ENCODE data around the gene CCDC183. TPM values are rescaled to one million over a fixed set of nuclear protein-coding genes. Genes with fewer than 3 reads are reported as not detected.

Gene CCDC183
- total RNA-seq (1 to 10 TPM in 1 of 7 donors, under 1 TPM in 6; 0.44 to 1.6 (median 0.68) TPM), polyA plus RNA-seq (1 to 10 TPM in 1 of 3 donors, under 1 TPM in 2; 0.41 to 1.2 (median 0.99) TPM)
- long read RNA-seq, donor 1: 0 reads
- long read RNA-seq, donor 2: 0 reads

DNA sequence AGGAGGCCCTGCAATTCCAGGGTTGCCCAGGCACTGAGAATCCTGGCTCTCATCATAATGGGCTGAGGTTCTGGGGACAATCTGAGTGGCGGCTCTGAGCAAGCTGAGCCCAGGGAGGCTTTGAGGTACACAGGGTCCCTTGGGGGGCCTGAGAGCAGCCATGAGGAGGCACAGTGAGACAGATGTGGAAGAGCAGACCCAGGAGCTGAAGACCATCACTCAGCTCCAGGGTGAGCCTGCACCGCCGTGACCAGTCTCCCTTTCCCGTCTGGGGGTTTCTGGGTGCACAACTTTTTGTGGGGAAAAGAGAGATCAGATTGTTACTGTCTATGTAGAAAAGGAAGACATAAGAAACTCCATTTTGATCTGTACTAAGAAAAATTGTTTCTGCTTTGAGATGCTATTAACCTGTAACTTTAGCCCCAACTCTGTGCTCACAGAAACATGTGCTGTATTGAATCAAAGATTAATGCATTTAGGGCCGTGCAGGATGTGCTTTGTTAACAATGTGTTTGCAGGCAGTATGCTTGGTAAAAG, at the start of gene CCDC183:
Gene CCDC183, plus strand, starts transcription at position 101 of the 537 bp plus-strand sequence. Its CDS starts 60 bp downstream, at position 161.
- DNase-seq: no peak
- intact Hi-C loops (cut with DNase I; ENCODE audit: low total_unique reads): no loop called here
- Histone ChIP-seq H3K27me3 (replicated peaks in 1 of 7) (peaks cover 0 to 55% (median 29%) of the 10 kb centered on the region in 7 donors), H3K9me3 (no peaks in the 10 kb centered on the region), H3K4me3 (no peak within 1 kb of the TSS), H3K4me1 (peaks cover 24 to 80% (median 46%) of the 10 kb centered on the region in 6 donors), H3K27ac (no peak within 1 kb of the TSS), H3K36me3 (peaks cover 0 to 26% (median 4%) of the 10 kb centered on the region in 6 donors)
- 55 to 61% (median 58%) methylated on average over 4 to 5 of the region's 5 CpGs for WGBS, 5 donors
- TF ChIP-seq POLR2A (IDR thresholded peaks at IDR 0.05): no peak
- TF ChIP-seq, protein P1, sequence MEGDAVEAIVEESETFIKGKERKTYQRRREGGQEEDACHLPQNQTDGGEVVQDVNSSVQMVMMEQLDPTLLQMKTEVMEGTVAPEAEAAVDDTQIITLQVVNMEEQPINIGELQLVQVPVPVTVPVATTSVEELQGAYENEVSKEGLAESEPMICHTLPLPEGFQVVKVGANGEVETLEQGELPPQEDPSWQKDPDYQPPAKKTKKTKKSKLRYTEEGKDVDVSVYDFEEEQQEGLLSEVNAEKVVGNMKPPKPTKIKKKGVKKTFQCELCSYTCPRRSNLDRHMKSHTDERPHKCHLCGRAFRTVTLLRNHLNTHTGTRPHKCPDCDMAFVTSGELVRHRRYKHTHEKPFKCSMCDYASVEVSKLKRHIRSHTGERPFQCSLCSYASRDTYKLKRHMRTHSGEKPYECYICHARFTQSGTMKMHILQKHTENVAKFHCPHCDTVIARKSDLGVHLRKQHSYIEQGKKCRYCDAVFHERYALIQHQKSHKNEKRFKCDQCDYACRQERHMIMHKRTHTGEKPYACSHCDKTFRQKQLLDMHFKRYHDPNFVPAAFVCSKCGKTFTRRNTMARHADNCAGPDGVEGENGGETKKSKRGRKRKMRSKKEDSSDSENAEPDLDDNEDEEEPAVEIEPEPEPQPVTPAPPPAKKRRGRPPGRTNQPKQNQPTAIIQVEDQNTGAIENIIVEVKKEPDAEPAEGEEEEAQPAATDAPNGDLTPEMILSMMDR (IDR thresholded peaks at IDR 0.05 in 8 of 11, conservative IDR thresholded peaks at IDR 0.05 in 3 of 11): no peak
- TF ChIP-seq POLR2AphosphoS5 (IDR thresholded peaks at IDR 0.05): no peak

GRCh38 chr9:136746621-136747020, 49.5 kb upstream of the CCDC183 start:
- Histone ChIP-seq H3K27me3 (replicated peaks in 1 of 7) (peaks cover 0 to 35% (median 16%) of the 10 kb centered on the region in 7 donors), H3K4me3 (no peak overlapping the region), H3K36me3 (no peaks in the 10 kb centered on the region), H3K27ac (no peak overlapping the region), H3K4me1 (peaks cover 16 to 73% (median 36%) of the 10 kb centered on the region in 6 donors), H3K9me3 (peaks cover 0 to 10% (median 7%) of the 10 kb centered on the region in 8 donors)
- WGBS, 5 donors: 87 to 94% (median 91%) methylated on average over 3 to 18 of the region's 18 CpGs
- TF ChIP-seq, protein P1 (IDR thresholded peaks at IDR 0.05 in 8 of 11, conservative IDR thresholded peaks at IDR 0.05 in 3 of 11): no peak
- no peak for TF ChIP-seq POLR2A (IDR thresholded peaks at IDR 0.05)
- no peak for TF ChIP-seq POLR2AphosphoS5 (IDR thresholded peaks at IDR 0.05)
- intact Hi-C loops (cut with DNase I; ENCODE audit: low total_unique reads): no loop called here
- no peak for DNase-seq

DNA sequence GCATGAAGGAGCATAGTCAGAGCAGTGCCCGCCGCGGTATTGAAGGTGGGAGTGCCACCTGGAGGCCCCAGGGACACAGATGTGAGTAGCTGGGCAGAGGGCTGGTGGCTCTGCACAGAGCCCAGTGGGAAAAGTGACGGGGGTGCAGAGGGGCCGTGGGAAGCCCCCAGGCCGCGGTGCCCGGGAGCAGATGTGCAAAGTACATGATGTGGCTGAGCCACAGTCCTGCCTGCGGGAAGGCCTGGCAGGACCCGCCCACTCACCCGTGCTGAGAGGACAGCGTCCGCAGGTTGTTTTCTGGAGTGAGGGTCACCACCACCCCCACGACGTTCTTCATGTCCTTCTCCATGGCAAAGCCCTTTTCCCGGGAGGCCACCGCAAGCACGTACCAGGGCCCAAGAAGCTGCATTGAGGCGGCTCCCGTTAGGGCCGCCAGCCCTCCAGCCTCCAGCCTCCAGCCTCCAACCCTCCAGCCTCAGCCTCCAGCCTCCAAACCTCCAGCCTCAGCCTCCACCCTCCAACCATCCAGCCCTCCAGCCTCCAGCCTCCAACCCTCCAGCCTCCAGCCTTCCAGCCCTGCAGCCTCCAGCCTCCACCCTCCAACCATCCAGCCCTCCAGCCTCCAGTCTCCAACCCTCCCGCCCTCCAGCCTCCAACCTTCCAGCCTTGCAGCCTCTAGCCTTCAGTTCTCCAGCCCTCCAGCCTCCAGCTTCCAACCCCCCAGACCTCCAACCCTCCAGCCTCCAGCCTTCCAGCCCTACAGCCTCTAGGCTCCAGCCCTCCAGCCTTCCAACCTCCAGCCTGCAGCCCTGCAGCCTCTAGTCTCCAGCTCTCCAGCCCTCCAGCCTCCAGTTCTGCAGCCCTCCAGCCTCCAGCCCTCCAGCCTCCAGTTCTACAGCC, 48.7 kb upstream of the CCDC183 start:
- no peak for TF ChIP-seq POLR2A (IDR thresholded peaks at IDR 0.05)
- TF ChIP-seq, protein P1 (IDR thresholded peaks at IDR 0.05 in 8 of 11, conservative IDR thresholded peaks at IDR 0.05 in 3 of 11): no peak
- no peak for TF ChIP-seq POLR2AphosphoS5 (IDR thresholded peaks at IDR 0.05)
- H3K4me3 ChIP-seq: no peak overlapping the region
- no peaks in the 10 kb centered on the region for H3K36me3 ChIP-seq
- intact Hi-C loops (cut with DNase I; ENCODE audit: low total_unique reads): no loop called here
- peaks cover 0 to 27% (median 8%) of the 10 kb centered on the region in 7 donors for H3K27me3 ChIP-seq (replicated peaks in 1 of 7)
- WGBS, 5 donors: 85 to 95% (median 85%) methylated on average over 22 of the region's 22 CpGs
- DNase-seq: no peak
- peaks cover 12 to 65% (median 28%) of the 10 kb centered on the region in 6 donors for H3K4me1 ChIP-seq
- H3K9me3 ChIP-seq: peaks cover 0 to 18% (median 15%) of the 10 kb centered on the region in 8 donors
- no peak overlapping the region for H3K27ac ChIP-seq

Measured in spleen (tissue), 13 donors.